GM12891 (cell line): Measurements from ENCODE around the gene TNNI3K.

Source experiments
- POLR2A ChIP-seq: IDR thresholded peaks from 2 replicates; pipeline ENCODE4 v1.6.1; 2011; ENCODE audit warnings: low read depth, low read length, control low read depth
- TAF1 ChIP-seq: IDR thresholded peaks from 2 replicates; pipeline ENCODE4 v1.6.1; 2011; ENCODE audit warnings: low read depth, low read length, control low read depth

DNA sequence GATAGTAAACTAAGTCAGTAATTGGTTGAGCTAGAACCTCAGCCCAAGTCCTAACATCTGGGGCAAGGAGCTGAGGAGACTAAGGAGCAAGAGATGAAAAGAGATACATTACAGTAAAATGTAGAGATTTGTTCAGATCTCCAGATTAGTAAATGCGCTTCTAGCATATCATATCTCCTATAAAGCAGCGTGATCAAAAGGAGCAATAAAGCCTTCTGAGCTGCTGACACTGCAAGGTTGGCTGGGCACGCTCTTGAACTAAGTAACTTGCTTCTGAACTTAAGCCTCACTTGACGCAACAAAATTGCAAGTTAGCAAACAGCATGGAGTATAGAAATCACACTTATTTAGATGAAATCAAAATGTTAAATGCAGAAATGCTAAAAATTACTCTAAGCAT is 196.3 kb downstream of the TNNI3K start:
- TF ChIP-seq TAF1 = no peak
- no peak for TF ChIP-seq POLR2A
